Neural cell (in vitro differentiated cells): ENCODE measurements around the gene FGL2. TPM values are rescaled to one million over a fixed set of nuclear protein-coding genes. Genes with fewer than 3 reads are reported as not detected.

Experiments
- H2AFZ ChIP-seq: fragments of 200-600, 300-800 bp; sonication (generic), shearing (Covaris generic); 2 replicates; pipeline ENCODE4 v1.6.0; 2014; ENCODE audit warnings: low read depth, mild to moderate bottlenecking, antibody characterized with exemption, low read length, moderate library complexity
- H3F3A ChIP-seq: fragments of 200-600 bp; shearing (Covaris generic); 2 replicates; pipeline ENCODE4 v1.6.1; 2016; ENCODE audit warnings: mild to moderate bottlenecking, moderate library complexity, mixed read lengths, antibody characterized with exemption, low read length; ENCODE audit not compliant: insufficient read depth, poor library complexity, severe bottlenecking
- H3K27ac ChIP-seq: fragments of 200-600, 300-800 bp; sonication (generic), shearing (Covaris generic); 2 replicates; pipeline ENCODE4 v1.5.1; 2014; ENCODE audit warnings: mild to moderate bottlenecking, low read length, moderate library complexity
- H3K27me3 ChIP-seq: fragments of 300-800, 200-600 bp; sonication (generic), shearing (Covaris generic); 2 replicates; pipeline ENCODE4 v1.6.0; 2014; ENCODE audit warnings: mild to moderate bottlenecking, low read depth, low read length, moderate library complexity; ENCODE audit not compliant: insufficient read depth
- H3K36me3 ChIP-seq: fragments of 300-800, 200-600 bp; sonication (generic), shearing (Covaris generic); 2 replicates; pipeline ENCODE4 v1.5.1; 2014; ENCODE audit warnings: mild to moderate bottlenecking, antibody characterized with exemption, low read length, moderate library complexity; ENCODE audit not compliant: insufficient read depth
- H3K4me2 ChIP-seq: fragments of 300-800, 200-600 bp; sonication (generic), shearing (Covaris generic); 2 replicates; pipeline ENCODE4 v1.6.0; 2014; ENCODE audit warnings: mild to moderate bottlenecking, low read length
- H3K4me3 ChIP-seq: fragments of 300-800, 200-600 bp; sonication (generic), shearing (Covaris generic); 2 replicates; pipeline ENCODE4 v1.5.1; 2014; ENCODE audit warnings: mild to moderate bottlenecking, low read length, moderate library complexity
- H3K79me2 ChIP-seq: fragments of 200-600 bp; shearing (Covaris generic); replicated peaks from 2 replicates; pipeline ENCODE4 v1.6.0; 2014; ENCODE audit warnings: mild to moderate bottlenecking, low read length, moderate library complexity; ENCODE audit not compliant: insufficient read depth
- H3K9ac ChIP-seq: fragments of 300-800, 200-600 bp; sonication (generic), shearing (Covaris generic); 2 replicates; pipeline ENCODE4 v1.6.1; 2016; ENCODE audit warnings: mild to moderate bottlenecking, low read length, mixed read lengths
- H3K9me2 ChIP-seq: fragments of 200-600 bp; shearing (Covaris generic); 2 replicates; pipeline ENCODE4 v1.6.1; 2016; ENCODE audit warnings: mild to moderate bottlenecking, low read length, mixed read lengths; ENCODE audit not compliant: insufficient read depth
- H3K9me3 ChIP-seq: fragments of 200-600, 300-800 bp; sonication (generic), shearing (Covaris generic); 2 replicates; pipeline ENCODE4 v1.6.1; 2016; ENCODE audit warnings: mild to moderate bottlenecking, mixed run types, low read length, moderate library complexity, mixed read lengths
- H4K20me1 ChIP-seq: fragments of 200-600 bp; shearing (Covaris generic); 2 replicates; pipeline ENCODE4 v1.6.1; 2016; ENCODE audit warnings: mild to moderate bottlenecking, mixed run types; ENCODE audit not compliant: insufficient read depth
- EP300 ChIP-seq: fragments of 450-650 bp; conservative IDR thresholded peaks from 2 replicates; pipeline ENCODE4 v1.6.1; 2014; ENCODE audit warnings: antibody characterized with exemption, mild to moderate bottlenecking, moderate library complexity; ENCODE audit not compliant: poor library complexity, severe bottlenecking
- EZH2 ChIP-seq: fragments of 200-600, 300-800 bp; shearing (Covaris generic), sonication (generic); IDR thresholded peaks from 2 replicates; pipeline ENCODE4 v1.6.1; 2014; ENCODE audit warnings: antibody characterized with exemption, low read length, borderline replicate concordance, mild to moderate bottlenecking; ENCODE audit not compliant: insufficient read depth, poor library complexity, severe bottlenecking
- MXI1 ChIP-seq: fragments of 450-650 bp; conservative IDR thresholded peaks from 2 replicates; pipeline ENCODE4 v1.6.1; 2014; ENCODE audit warnings: antibody characterized with exemption, mild to moderate bottlenecking; ENCODE audit not compliant: poor library complexity, severe bottlenecking
- RAD21 ChIP-seq: fragments of 450-650 bp; conservative IDR thresholded peaks from 2 replicates; pipeline ENCODE4 v1.6.1; 2014; ENCODE audit warnings: antibody characterized with exemption, mild to moderate bottlenecking, moderate library complexity
- SMC3 ChIP-seq: fragments of 450-650 bp; conservative IDR thresholded peaks from 2 replicates; pipeline ENCODE4 v1.6.1; 2014; ENCODE audit warnings: antibody characterized with exemption, mild to moderate bottlenecking, moderate library complexity; ENCODE audit not compliant: poor library complexity
- polyA plus RNA-seq: library from polyadenylated mRNA; depleted of rRNA; stranded (reverse); fragments of >200 nt; gene quantifications from 2 replicates; pipeline ENCODE4 v1.2.3, GENCODE V29; 2014
- TF ChIP-seq, protein P1 (sequence below): IDR thresholded peaks from 2 replicates; pipeline ENCODE4 v1.6.1; 2012; ENCODE audit warnings: borderline replicate concordance
- TF ChIP-seq, protein P2 (sequence below): fragments of 450-650 bp; IDR thresholded peaks from 2 replicates; pipeline ENCODE4 v1.5.1; 2014; ENCODE audit warnings: antibody characterized with exemption, mild to moderate bottlenecking, moderate library complexity; ENCODE audit not compliant: poor library complexity, severe bottlenecking

Gene FGL2
- polyA plus RNA-seq, 1 donor from 2014 or later = 0.22 TPM

DNA sequence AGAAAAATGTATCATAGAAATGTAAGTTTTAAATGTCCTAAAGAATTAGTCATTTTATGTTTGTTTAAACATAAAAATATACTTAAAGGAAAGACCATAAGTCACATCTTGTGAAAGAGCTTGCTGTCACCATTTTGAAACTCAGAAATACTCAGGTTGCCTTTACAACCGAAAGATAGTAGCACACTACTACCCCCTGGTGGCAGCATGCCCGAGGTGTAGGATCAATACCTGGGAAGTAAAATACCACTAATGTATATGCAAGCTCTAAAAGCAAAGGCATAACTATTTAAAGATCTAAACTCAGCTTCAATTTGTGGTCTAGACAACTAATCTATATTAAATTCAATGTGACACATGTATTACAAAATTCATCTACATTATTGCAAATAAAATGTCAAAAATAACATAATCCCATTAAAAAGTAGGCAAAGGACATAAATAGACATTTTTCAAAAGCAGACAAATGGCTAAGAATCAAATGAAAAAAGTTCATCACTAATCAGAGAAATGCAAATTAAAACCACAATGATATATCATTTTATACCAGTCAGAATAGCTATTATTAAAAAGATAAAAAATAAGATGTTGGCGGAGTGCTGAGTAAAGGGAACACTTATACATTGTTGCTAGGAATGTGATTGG is 47.7 kb upstream of the FGL2 start:
- H3K36me3 ChIP-seq = no peaks in the 10 kb centered on the region
- no peaks in the 10 kb centered on the region for H3K9me2 ChIP-seq
- no peaks in the 10 kb centered on the region for H3K79me2 ChIP-seq
- no peak overlapping the region for H3K4me2 ChIP-seq
- no peaks in the 10 kb centered on the region for H3K27me3 ChIP-seq
- no peak overlapping the region for H2AFZ ChIP-seq
- TF ChIP-seq, protein P1, sequence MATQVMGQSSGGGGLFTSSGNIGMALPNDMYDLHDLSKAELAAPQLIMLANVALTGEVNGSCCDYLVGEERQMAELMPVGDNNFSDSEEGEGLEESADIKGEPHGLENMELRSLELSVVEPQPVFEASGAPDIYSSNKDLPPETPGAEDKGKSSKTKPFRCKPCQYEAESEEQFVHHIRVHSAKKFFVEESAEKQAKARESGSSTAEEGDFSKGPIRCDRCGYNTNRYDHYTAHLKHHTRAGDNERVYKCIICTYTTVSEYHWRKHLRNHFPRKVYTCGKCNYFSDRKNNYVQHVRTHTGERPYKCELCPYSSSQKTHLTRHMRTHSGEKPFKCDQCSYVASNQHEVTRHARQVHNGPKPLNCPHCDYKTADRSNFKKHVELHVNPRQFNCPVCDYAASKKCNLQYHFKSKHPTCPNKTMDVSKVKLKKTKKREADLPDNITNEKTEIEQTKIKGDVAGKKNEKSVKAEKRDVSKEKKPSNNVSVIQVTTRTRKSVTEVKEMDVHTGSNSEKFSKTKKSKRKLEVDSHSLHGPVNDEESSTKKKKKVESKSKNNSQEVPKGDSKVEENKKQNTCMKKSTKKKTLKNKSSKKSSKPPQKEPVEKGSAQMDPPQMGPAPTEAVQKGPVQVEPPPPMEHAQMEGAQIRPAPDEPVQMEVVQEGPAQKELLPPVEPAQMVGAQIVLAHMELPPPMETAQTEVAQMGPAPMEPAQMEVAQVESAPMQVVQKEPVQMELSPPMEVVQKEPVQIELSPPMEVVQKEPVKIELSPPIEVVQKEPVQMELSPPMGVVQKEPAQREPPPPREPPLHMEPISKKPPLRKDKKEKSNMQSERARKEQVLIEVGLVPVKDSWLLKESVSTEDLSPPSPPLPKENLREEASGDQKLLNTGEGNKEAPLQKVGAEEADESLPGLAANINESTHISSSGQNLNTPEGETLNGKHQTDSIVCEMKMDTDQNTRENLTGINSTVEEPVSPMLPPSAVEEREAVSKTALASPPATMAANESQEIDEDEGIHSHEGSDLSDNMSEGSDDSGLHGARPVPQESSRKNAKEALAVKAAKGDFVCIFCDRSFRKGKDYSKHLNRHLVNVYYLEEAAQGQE = no peak
- peak; percentile 85 for TF ChIP-seq SMC3
- TF ChIP-seq RAD21 = peak; percentile 81
- TF ChIP-seq, protein P2, sequence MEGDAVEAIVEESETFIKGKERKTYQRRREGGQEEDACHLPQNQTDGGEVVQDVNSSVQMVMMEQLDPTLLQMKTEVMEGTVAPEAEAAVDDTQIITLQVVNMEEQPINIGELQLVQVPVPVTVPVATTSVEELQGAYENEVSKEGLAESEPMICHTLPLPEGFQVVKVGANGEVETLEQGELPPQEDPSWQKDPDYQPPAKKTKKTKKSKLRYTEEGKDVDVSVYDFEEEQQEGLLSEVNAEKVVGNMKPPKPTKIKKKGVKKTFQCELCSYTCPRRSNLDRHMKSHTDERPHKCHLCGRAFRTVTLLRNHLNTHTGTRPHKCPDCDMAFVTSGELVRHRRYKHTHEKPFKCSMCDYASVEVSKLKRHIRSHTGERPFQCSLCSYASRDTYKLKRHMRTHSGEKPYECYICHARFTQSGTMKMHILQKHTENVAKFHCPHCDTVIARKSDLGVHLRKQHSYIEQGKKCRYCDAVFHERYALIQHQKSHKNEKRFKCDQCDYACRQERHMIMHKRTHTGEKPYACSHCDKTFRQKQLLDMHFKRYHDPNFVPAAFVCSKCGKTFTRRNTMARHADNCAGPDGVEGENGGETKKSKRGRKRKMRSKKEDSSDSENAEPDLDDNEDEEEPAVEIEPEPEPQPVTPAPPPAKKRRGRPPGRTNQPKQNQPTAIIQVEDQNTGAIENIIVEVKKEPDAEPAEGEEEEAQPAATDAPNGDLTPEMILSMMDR = peak; percentile 82
- no peaks in the 10 kb centered on the region for H3F3A ChIP-seq
- no peak overlapping the region for H3K4me3 ChIP-seq
- no peaks in the 10 kb centered on the region for H4K20me1 ChIP-seq
- H3K27ac ChIP-seq = no peak overlapping the region
- no peak overlapping the region for H3K9ac ChIP-seq
- no peaks in the 10 kb centered on the region for H3K9me3 ChIP-seq

DNA sequence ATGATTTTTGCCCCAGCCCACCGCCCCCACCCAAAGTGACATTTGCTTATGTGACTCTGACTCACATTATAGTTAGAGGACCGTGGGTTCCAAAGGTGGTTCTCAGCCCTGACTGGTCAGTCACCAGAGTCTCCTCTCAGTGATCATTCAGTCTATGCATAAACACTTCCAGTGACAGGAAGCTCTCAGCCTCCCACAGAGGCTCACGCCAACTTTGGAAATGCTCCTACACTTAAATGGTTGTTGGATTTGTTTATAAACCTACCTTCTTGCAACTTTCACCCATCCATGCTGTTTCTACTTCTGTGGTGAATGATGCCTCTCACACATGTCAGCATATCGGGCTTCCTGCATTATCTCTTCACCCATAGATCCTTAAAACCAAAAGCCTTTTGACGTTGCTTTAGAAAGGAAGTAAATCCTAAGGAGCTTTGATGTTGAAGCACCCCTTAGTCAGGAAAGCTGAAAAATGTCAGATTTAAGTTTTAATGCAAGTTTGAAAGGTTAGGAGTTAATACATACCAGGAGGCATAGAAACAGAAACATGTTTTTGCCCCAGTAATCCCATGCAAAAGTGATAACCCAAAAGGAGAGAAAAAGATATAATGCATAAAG is 46.5 kb upstream of the FGL2 start:
- no peaks in the 10 kb centered on the region for H3K79me2 ChIP-seq
- H3K27ac ChIP-seq = no peak overlapping the region
- no peaks in the 10 kb centered on the region for H3F3A ChIP-seq
- H3K9me3 ChIP-seq = no peaks in the 10 kb centered on the region
- H3K9ac ChIP-seq = no peak overlapping the region
- TF ChIP-seq EZH2 (no peak), EP300 (no peak), RAD21 (no peak), SMC3 (no peak), MXI1 (no peak)
- H2AFZ ChIP-seq = no peak overlapping the region
- H3K27me3 ChIP-seq = no peaks in the 10 kb centered on the region
- H3K4me2 ChIP-seq = no peak overlapping the region
- no peaks in the 10 kb centered on the region for H3K36me3 ChIP-seq
- H3K9me2 ChIP-seq = no peaks in the 10 kb centered on the region
- H3K4me3 ChIP-seq = no peak overlapping the region
- H4K20me1 ChIP-seq = no peaks in the 10 kb centered on the region
